ENCODE results near the gene ACAP2.
"Not testable (repeated sequence)": the region's sequence is repeated elsewhere in the genome, so short reads cannot be mapped to it uniquely, and the experiment has no call there.

ACAP2 gene

DNA sequence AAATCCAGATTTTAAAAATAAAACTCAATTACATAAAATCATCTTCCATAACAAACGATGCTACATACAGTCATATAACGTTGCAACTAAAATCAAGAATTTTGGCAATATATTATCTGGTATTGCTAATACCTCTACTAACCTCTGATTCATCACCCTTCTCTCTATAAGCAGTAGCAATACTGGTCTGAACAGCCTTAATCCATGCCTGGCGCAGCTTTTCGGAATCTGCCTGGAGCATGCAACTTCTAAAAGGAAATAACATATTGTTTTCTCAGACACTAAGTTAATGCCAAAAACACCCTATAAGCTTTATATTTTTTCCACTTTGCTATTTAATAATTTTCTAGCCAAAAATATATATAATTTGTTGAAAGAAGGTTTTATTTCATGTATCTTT, 136.5 kb downstream of the ACAP2 start:
- TF ChIP-seq, protein P1, sequence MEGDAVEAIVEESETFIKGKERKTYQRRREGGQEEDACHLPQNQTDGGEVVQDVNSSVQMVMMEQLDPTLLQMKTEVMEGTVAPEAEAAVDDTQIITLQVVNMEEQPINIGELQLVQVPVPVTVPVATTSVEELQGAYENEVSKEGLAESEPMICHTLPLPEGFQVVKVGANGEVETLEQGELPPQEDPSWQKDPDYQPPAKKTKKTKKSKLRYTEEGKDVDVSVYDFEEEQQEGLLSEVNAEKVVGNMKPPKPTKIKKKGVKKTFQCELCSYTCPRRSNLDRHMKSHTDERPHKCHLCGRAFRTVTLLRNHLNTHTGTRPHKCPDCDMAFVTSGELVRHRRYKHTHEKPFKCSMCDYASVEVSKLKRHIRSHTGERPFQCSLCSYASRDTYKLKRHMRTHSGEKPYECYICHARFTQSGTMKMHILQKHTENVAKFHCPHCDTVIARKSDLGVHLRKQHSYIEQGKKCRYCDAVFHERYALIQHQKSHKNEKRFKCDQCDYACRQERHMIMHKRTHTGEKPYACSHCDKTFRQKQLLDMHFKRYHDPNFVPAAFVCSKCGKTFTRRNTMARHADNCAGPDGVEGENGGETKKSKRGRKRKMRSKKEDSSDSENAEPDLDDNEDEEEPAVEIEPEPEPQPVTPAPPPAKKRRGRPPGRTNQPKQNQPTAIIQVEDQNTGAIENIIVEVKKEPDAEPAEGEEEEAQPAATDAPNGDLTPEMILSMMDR (IDR thresholded peaks at IDR 0.05; ENCODE audit: extremely low read depth, missing control alignments): no peak

GRCh38 chr3:195302431-195302830, 140.4 kb downstream of the ACAP2 start:
- DNase-seq (ENCODE audit: low spot score): no peak
- TF ChIP-seq, protein P1 (IDR thresholded peaks at IDR 0.05; ENCODE audit: extremely low read depth, missing control alignments): no peak

More for the DNA sequence above, 136.5 kb downstream of the ACAP2 start:
- no peak for DNase-seq (ENCODE audit: low spot score)

GRCh38 chr3:195297446-195297845, 145.4 kb downstream of the ACAP2 start:
- no peak for DNase-seq (ENCODE audit: low spot score)

DNA sequence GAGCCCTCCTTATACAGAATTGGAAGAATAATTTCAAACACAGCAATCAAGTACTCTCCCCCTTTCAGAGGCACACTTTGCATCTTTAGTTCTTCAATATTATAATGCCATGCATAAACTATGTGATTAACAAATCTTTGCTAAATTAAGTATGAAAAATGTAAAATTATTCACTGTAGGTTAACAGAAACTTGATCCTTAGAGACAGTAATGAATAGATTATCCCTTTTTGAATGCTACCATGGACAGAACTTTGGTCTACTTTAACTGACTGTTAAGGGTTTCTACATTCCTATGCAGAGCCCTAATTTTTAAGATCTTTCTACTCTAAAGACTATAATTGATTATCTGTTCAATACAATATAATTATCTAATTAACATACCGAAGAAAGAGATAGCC, 146.2 kb downstream of the ACAP2 start:
- TF ChIP-seq, protein P1 (IDR thresholded peaks at IDR 0.05; ENCODE audit: extremely low read depth, missing control alignments): no peak
- DNase-seq (ENCODE audit: low spot score): no peak

More at GRCh38 chr3:195297446-195297845, 145.4 kb downstream of the ACAP2 start:
- TF ChIP-seq, protein P1 (IDR thresholded peaks at IDR 0.05; ENCODE audit: extremely low read depth, missing control alignments): no peak

GRCh38 chr3:195291121-195291520, 151.7 kb downstream of the ACAP2 start:
- DNase-seq (ENCODE audit: low spot score): no peak
- TF ChIP-seq, protein P1 (IDR thresholded peaks at IDR 0.05; ENCODE audit: extremely low read depth, missing control alignments): no peak

DNA sequence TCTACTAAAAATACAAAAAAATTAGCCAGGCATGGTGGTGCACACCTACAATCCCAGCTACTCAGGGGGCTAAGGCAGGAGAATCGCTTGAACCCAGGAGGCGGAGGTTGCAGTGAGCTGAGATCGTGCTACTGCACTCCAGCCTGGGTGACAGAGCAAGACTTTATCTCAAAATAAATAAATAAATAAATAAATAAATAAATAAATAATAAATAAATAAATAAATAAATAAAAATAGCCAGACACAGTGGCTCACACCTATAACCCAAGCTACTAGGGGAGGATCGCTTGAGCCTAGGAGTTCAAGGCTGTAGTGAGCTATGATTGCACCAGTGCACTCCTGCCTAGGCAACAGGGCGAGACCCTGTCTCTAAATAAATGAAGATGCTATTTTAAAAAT, 152.2 kb downstream of the ACAP2 start:
- DNase-seq (ENCODE audit: low spot score): not testable (repeated sequence)

- TF ChIP-seq, protein P1 (IDR thresholded peaks at IDR 0.05; ENCODE audit: extremely low read depth, missing control alignments): no peak
- DNase-seq (ENCODE audit: low spot score): no peak
These were observed 156.5 kb downstream of the ACAP2 start for GRCh38 chr3:195286115-195286872.

DNA sequence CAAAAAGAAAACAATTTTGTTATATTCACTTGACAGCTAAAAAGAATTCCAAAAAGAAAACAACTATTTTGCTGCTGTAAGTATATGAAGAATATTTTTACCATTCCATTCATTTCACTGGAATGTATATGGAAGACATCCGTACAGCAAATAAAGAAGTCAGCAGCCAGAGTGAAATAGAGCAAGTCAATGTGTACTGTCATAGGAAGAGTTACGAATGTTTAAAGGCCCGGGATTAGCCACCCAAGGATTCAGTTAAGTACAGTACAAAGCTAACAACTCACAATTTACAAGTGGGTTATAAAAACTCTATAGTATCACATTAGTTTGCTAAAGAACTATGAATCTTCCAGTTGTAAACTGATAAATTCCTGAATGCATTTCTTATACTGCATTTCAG, 157.4 kb downstream of the ACAP2 start:
- TF ChIP-seq, protein P1 (IDR thresholded peaks at IDR 0.05; ENCODE audit: extremely low read depth, missing control alignments): no peak
- no peak for DNase-seq (ENCODE audit: low spot score)
